Measurements from ENCODE around the gene CELF4.

Gene CELF4

DNA sequence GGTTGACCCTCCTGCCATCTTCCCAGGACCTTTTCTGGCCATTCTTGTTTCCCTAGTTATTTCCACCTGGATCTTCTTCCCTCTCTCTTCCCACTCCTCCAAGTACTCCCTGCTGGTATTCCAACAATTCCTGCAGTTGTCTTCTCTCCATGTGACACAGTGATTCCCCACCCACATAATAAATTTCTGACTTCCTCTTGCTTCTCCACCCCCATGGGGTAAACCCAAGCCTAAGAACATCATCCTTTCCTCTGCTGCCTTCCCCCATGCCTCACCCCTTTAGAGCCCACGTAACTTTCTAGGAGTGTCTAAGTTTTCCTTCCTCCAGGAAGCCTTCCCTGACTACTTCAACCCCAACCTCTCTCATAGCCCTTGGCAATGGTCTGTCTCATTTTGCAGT is 72.6 kb downstream of the CELF4 start:
- TF ChIP-seq, protein P1, sequence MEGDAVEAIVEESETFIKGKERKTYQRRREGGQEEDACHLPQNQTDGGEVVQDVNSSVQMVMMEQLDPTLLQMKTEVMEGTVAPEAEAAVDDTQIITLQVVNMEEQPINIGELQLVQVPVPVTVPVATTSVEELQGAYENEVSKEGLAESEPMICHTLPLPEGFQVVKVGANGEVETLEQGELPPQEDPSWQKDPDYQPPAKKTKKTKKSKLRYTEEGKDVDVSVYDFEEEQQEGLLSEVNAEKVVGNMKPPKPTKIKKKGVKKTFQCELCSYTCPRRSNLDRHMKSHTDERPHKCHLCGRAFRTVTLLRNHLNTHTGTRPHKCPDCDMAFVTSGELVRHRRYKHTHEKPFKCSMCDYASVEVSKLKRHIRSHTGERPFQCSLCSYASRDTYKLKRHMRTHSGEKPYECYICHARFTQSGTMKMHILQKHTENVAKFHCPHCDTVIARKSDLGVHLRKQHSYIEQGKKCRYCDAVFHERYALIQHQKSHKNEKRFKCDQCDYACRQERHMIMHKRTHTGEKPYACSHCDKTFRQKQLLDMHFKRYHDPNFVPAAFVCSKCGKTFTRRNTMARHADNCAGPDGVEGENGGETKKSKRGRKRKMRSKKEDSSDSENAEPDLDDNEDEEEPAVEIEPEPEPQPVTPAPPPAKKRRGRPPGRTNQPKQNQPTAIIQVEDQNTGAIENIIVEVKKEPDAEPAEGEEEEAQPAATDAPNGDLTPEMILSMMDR (IDR thresholded peaks at IDR 0.05; ENCODE audit: insufficient read depth, missing control alignments) = no peak
- FAIRE-seq = no peak

DNA sequence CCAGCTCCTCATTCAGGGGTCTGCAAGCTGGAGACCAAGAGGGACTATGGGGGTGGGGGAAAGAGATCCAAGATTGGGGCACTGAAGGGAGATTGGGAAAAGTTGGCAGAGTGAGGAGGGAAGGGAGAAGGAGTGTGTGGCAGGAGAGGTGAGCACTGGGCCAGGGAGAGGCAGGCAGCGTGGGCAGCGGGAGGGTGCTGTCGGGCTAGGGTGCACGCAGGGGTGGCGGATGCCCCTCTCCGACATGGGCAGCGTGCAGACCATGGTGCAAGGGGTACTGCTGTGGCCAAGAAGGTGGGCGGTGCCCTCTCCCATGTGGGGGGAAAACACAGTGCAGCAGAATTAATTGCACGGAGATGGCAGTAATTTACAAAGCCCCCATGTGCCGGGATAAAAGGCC is 74.1 kb downstream of the CELF4 start:
- TF ChIP-seq, protein P1 (IDR thresholded peaks at IDR 0.05; ENCODE audit: insufficient read depth, missing control alignments) = no peak
- FAIRE-seq (no peak), DNase-seq (ENCODE audit: insufficient read length, low spot score) (no peak)

More for the DNA sequence above, 72.6 kb downstream of the CELF4 start:
- no peak for DNase-seq (ENCODE audit: insufficient read length, low spot score)

DNA sequence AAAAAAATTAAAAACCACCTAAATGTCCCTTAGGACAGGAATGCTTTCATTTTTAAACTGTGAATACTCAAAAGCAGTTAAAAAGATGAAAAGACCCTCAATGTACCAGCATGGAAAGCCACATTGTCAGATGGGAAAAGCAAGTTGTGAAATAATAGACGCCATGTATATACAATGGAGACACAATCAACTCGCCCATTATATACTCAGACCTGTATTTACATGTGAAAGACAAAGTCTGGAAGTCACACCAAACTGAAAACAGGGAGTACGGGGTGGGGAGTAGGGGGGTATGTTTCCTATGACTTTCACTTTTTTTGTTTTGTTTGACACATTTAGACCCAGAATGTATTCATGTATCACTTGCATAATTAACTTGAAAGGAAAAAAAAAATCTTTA is 75.6 kb downstream of the CELF4 start:
- TF ChIP-seq, protein P1 (IDR thresholded peaks at IDR 0.05; ENCODE audit: insufficient read depth, missing control alignments) = no peak

DNA sequence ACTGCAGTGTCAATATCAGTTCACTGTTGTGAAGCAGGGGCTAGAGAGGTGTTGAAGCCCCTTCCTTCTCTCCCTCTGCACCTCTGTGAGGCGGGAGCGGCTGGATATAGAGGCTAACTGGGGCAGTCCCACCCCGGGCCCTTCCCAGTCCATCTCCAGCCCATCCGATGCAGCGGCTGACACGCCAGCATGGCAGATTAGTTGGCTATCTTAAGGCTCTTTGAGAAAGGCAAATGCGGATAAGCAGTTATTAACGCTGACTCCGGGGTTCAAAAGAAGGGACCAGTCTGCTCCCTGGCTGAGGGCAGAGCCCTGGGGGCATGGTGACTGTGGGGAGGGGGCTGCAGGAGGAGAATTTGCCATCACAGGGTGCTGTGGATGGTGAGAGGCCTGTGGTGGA is 76.6 kb downstream of the CELF4 start:
- TF ChIP-seq, protein P1 (IDR thresholded peaks at IDR 0.05; ENCODE audit: insufficient read depth, missing control alignments) = no peak
- FAIRE-seq (peak; percentile 94), DNase-seq (ENCODE audit: insufficient read length, low spot score) (peak; percentile 88)

More for the DNA sequence above, 75.6 kb downstream of the CELF4 start:
- peak; percentile 97 for FAIRE-seq
- DNase-seq (ENCODE audit: insufficient read length, low spot score) = no peak

DNA sequence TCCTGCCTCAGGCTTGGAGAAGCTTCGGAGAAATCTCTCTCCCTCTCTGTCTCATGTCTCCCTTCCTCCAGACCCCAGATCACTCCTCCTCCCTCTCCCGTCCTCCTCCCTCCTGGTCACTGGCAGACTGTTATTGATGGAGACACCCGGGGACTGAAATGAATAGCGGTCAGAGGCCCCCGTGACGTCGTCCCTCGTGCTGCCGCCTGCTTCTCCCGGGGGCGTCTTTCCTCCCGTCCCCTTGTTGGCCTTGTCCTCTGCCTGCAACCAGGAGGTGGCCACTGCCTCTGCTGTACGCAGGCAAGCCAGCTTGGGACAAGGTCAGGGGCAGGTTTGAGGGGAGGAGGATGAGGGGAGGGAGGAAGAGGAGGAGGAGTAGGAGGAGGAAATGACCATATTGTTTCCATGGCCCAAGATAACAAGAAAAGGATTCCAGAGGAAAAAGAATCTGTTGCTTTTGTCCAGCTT is 78.2 kb downstream of the CELF4 start:
- DNase-seq (ENCODE audit: insufficient read length, low spot score) = no peak
- TF ChIP-seq, protein P1 (IDR thresholded peaks at IDR 0.05; ENCODE audit: insufficient read depth, missing control alignments) = no peak
- FAIRE-seq = no peak

DNA sequence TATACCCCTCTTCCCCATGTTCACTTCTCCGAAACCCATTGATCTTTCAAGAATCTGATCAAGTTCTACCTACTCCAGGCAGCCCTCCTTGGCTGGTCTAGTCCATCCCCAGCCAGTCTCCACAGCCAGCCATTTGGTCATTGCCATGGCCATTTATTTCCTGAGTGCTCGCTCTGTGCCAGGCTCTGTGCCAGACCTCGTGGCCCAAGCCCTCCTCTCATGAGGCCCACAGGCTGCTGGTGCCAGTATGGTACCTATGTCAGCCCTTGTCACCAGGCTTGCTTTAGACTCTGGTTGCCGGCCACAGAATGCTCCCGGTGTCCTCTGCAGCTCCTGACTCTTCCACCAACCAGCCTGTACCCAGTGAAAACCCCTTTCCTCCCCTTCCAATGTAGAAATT is 78.8 kb downstream of the CELF4 start:
- TF ChIP-seq, protein P1 (IDR thresholded peaks at IDR 0.05; ENCODE audit: insufficient read depth, missing control alignments) = no peak
- no peak for FAIRE-seq
- no peak for DNase-seq (ENCODE audit: insufficient read length, low spot score)

DNA sequence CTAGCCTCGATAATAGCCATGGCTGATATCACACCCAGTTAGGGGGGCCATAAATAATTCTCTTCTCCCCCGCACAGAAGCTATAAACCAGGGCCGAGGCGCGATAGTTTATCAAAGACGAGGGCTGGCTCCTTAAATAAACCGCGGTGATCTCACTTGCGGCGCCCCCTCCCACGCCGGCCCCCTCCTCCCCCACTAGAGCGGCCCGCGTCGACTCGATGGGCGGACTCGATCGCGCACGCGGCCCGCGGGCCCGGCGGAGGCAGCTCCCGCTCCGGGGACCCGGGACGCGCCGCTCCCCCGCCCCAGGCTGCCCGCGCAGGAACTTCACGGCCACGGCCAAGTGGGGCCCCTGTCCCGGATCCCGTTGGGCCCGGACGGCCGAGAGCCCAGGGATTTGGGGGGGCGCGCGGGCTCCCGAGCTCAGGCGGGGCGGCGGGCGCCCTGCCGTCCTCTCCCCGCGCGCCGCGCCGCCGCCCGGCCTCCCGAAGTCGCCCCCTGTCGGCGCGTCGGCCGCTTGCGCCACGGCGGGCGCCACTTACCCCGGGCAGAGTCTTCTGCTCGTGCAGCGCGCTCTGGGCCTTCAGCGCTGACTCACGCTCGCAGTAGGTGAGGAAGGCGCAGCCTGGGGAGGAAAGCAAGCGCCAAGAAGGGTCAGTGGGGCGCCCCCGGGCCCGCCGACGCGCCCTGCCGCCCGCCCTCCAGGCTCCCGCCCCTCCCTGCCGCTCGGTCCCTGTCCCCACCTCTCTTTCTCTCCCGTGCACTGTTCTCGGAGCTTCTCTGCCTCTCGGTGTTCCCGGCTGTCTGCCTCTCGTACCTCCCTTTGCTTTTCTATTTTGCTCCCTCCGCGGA is 80.4 kb downstream of the CELF4 start:
- no peak for FAIRE-seq
- TF ChIP-seq, protein P1 (IDR thresholded peaks at IDR 0.05; ENCODE audit: insufficient read depth, missing control alignments) = peak; percentile 51
- no peak for DNase-seq (ENCODE audit: insufficient read length, low spot score)

All from D721Med (cell line).